ENCODE results near the gene ATG9B. TPM values are rescaled to one million over a fixed set of nuclear protein-coding genes. Genes with fewer than 3 reads are reported as not detected.
A peak's percentile ranks its signal among the peaks of the same experiment; 100 is the strongest.

The ATG9B gene
- total RNA-seq, 4 donors from 2014 or later: 0.46 TPM; not detected in 3

DNA sequence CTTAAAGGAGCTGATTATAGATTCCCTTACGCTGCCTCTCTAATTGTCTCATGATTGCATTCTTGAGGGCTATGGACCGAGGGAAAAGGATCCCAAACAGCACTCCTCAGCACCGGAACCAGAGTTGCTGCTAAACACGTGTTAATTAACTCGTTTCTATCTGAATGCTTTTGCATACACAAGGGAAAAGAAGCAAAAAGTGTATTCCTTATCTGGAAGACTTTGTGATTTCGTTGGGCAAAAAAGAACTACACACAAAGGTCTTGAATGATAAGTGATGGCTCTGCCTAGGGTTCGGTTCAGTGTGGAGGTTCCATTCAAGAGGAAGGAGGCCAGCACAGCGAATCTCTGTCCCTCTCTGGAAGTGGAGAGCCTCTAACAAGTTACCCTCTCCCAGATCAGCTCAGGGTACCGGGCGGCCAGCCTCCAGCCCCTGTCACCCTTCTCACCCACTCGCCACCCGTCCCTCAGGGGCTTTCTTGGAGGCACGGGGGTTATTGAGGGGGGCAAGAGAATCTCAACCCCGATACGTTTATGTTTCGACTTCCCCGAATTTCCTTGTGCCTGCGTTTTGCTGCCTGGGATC is 34.6 kb upstream of the ATG9B start:
- TF ChIP-seq, protein P1, sequence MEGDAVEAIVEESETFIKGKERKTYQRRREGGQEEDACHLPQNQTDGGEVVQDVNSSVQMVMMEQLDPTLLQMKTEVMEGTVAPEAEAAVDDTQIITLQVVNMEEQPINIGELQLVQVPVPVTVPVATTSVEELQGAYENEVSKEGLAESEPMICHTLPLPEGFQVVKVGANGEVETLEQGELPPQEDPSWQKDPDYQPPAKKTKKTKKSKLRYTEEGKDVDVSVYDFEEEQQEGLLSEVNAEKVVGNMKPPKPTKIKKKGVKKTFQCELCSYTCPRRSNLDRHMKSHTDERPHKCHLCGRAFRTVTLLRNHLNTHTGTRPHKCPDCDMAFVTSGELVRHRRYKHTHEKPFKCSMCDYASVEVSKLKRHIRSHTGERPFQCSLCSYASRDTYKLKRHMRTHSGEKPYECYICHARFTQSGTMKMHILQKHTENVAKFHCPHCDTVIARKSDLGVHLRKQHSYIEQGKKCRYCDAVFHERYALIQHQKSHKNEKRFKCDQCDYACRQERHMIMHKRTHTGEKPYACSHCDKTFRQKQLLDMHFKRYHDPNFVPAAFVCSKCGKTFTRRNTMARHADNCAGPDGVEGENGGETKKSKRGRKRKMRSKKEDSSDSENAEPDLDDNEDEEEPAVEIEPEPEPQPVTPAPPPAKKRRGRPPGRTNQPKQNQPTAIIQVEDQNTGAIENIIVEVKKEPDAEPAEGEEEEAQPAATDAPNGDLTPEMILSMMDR (IDR thresholded peaks at IDR 0.05): no peak
- DNase-seq (ENCODE audit: low spot score): no peak
- no peak for ATAC-seq (ENCODE audit: low FRiP score)

DNA sequence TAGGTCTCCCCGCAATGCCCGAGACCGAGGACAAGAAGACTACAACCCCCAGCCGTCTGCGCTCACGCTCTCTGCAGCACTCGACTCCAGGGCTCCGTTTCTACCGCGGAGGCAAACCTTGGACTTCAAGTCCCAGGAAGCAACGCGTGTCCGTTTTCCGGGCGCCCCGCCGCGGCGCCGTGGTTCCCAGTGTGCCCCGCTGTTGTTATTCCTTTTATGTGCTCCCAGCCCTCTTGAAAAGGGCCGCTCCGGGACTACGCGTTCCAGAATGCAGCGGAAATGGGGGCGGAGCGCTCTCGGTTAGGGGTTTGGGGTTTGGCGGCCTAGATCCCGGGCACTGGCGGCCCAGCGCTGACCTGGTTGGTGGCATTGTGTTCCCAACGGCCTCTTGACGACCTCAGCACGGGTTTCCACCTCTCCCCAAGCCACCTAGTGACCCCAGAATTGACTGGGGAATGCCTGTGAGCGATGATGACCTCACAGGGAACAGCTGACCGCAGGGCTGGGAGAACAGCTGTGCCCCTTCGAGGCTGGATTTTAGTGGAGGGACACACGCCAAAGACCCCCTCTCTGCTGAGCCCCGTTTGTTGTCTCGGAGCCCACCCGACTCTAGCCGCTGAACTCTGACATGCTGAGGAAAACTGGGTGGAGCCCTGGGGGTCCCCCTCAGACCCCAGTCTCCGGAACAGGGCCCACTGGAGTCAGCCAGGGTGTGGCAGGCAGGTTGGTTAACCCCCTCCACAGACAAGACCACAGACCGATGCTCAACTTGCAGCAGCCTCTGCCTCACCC is 33.9 kb upstream of the ATG9B start:
- TF ChIP-seq, protein P1 (IDR thresholded peaks at IDR 0.05): no peak
- DNase-seq (ENCODE audit: low spot score) (peak; percentile 91), ATAC-seq (ENCODE audit: low FRiP score) (peak; percentile 86)

DNA sequence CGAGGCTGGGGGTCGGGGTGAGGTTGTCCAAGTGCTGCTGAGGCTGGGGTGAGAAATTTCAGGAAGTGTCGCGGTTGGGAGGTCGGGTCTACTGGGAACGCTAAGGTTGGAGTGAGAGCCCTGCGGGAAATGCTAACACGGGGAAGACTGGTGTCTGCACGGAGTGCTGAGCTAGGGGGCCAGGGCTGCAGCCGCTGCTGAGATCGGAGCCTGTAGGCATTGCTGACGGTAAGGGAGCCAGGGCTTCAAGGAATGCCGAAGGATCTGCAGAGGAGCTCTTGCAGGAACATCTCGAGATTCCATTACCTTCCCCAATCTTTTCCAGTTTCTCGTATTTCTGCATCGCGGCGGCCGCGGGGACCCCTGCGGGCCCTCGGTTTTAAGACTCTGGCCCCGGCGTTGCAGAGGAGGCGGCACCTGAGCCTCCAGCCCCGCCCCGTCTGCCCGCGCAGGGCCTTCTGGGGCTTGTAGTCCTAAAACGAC is 33.3 kb upstream of the ATG9B start, which contains the start of gene CDK5:
TSS of gene CDK5 (minus strand) at position 392 of the 483 bp plus-strand sequence. CDS start at position 343, 49 bp downstream.
- DNase-seq (ENCODE audit: low spot score) (no peak), ATAC-seq (ENCODE audit: low FRiP score) (no peak)
- TF ChIP-seq, protein P1 (IDR thresholded peaks at IDR 0.05): no peak

DNA sequence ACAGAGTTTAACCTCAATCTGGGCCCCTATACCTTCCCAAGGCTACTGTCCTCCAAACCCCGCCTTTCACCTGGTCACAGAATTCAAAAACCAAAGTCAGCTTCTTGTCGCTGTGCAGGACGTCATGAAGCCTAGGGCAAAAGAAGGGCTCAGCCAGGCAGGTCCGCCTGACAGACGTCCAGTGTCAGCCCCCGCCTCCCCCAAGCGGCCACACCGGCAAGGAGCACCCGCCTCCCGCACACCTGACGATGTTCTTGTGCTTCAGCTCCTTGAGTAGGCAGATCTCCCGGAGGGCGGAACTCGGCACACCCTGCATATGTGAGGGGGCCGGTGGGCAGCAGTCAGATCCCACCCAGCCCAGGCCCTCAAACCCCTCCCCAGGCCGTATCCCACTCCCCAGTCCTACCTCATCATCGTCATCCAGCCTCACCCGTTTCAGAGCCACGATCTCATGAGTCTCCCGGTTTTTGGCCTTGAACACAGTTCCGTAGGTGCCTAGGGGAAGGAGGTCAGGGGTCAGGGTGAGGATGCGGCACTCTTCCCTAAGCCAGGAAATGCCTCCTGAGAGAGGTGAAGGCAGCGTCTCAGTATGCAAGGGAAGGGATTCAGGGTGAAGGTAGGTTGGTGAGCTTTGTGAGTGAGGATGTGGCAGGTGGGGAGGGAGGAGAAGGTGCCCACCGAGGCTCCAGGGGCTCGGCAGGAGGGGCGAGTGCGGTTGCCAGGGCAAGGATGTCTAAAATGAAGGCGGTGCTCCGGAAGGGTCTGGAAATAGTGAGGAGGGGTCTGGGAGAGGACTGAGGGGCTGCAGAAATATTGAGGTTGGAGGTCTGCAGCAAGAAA is 32.6 kb upstream of the ATG9B start:
- no peak for DNase-seq (ENCODE audit: low spot score)
- TF ChIP-seq, protein P1 (IDR thresholded peaks at IDR 0.05): no peak
- ATAC-seq (ENCODE audit: low FRiP score): no peak

DNA sequence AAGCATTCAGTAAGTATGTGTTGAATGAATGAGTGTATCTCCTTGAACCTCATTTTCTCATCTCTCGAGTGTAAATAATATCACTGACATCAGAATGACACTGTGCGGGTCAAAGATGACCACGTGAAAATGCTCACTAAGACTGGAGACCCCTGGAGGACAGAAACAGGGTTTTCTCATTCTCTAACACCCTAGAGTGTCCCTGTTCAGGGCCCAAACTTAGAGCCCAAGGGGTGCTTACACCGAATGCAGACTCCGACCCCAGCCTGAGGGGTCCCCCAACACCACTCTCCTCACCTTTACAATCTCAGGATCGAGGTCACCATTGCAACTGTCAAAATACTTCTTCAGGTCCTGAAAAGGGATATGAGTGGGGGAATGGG is 32.0 kb upstream of the ATG9B start:
- no peak for ATAC-seq (ENCODE audit: low FRiP score)
- TF ChIP-seq, protein P1 (IDR thresholded peaks at IDR 0.05): no peak
- no peak for DNase-seq (ENCODE audit: low spot score)

DNA sequence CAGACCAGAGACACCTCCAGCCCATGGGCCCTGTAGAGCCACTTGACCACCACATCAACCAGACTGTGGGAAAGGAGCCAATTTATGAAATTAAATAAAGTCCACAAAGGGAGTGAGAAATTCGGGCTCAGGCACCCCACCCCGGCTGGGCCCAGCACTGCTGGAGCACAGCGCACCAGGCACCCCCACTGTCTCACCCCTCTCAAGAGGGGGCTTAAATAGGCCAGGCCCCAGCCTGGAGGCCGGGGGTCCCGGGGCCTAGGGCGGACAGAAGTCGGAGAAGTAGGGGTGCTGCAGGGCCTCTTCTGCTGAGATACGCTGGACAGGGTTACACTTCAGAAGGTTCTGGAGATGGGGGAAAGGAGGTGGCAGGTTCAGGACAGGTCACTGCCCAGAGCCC is 29.5 kb upstream of the ATG9B start:
- TF ChIP-seq, protein P1 (IDR thresholded peaks at IDR 0.05): no peak
- ATAC-seq (ENCODE audit: low FRiP score) (no peak), DNase-seq (ENCODE audit: low spot score) (no peak)

Measured in omental fat pad (tissue), 4 donors.